ENCODE data around the gene SGSH.
"Not testable (repeated sequence)": the region's sequence is repeated elsewhere in the genome, so short reads cannot be mapped to it uniquely, and the experiment has no call there.

Gene SGSH

GRCh38 chr17:80202197-80202596 is 17.9 kb downstream of the SGSH start:
- Histone ChIP-seq H3K9me3 (ENCODE audit: low read length) (no peaks in the 10 kb centered on the region), H3K27me3 (ENCODE audit: control insufficient read depth in 1 of 2, insufficient read depth in 2 of 2, low read length in 2 of 2) (no peaks in the 10 kb centered on the region), H3K4me1 (ENCODE audit: insufficient read depth, low read length) (no peaks in the 10 kb centered on the region), H3K27ac (ENCODE audit: low read depth, low read length) (no peak overlapping the region), H3K36me3 (ENCODE audit: insufficient read depth, low read length) (no peaks in the 10 kb centered on the region), H3K4me3 (ENCODE audit: low read depth in 1 of 2, low read length in 2 of 2) (no peak overlapping the region), H3K9ac (ENCODE audit: low read length) (no peak overlapping the region)

- H3K4me3 ChIP-seq (ENCODE audit: low read depth in 1 of 2, low read length in 2 of 2) = no peak overlapping the region
- no peaks in the 10 kb centered on the region for H3K36me3 ChIP-seq (ENCODE audit: insufficient read depth, low read length)
- no peak overlapping the region for H3K27ac ChIP-seq (ENCODE audit: low read depth, low read length)
- H3K9me3 ChIP-seq (ENCODE audit: low read length) = no peaks in the 10 kb centered on the region
- no peak overlapping the region for H3K9ac ChIP-seq (ENCODE audit: low read length)
- H3K27me3 ChIP-seq (ENCODE audit: control insufficient read depth in 1 of 2, insufficient read depth in 2 of 2, low read length in 2 of 2) = peaks cover 0 to 2% of the 10 kb centered on the region in 2 donors
- no peaks in the 10 kb centered on the region for H3K4me1 ChIP-seq (ENCODE audit: insufficient read depth, low read length)
Observed at GRCh38 chr17:80201446-80201845, 18.7 kb downstream of the SGSH start.

DNA sequence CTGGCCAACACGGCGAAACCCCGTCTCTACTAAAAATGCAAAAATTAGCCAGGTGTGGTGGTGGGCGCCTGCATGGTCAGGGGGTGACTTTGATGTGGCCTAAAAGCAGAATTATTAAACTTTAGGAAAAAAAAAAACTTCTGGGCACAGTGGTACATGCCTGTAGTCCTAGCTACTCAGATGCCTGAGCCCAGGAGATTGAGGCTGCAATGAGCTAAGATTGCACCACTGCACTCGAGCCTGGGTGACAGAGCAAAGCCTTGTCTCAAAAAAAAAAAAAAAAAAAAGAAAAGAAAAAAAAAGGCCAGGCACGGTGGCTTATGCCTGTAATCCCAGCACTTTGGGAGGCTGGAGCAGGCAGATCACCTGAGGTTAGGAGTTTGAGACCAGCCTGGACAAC is 20.8 kb downstream of the SGSH start:
- not testable (repeated sequence) for H3K9me3 ChIP-seq (ENCODE audit: low read length); H3K4me3 ChIP-seq (ENCODE audit: low read depth in 1 of 2, low read length in 2 of 2); H3K36me3 ChIP-seq (ENCODE audit: insufficient read depth, low read length); H3K27ac ChIP-seq (ENCODE audit: low read depth, low read length); H3K9ac ChIP-seq (ENCODE audit: low read length); H3K4me1 ChIP-seq (ENCODE audit: insufficient read depth, low read length)
- H3K27me3 ChIP-seq (ENCODE audit: control insufficient read depth in 1 of 2, insufficient read depth in 2 of 2, low read length in 2 of 2) = peaks cover 5 to 18% of the 10 kb centered on the region in 2 donors

DNA sequence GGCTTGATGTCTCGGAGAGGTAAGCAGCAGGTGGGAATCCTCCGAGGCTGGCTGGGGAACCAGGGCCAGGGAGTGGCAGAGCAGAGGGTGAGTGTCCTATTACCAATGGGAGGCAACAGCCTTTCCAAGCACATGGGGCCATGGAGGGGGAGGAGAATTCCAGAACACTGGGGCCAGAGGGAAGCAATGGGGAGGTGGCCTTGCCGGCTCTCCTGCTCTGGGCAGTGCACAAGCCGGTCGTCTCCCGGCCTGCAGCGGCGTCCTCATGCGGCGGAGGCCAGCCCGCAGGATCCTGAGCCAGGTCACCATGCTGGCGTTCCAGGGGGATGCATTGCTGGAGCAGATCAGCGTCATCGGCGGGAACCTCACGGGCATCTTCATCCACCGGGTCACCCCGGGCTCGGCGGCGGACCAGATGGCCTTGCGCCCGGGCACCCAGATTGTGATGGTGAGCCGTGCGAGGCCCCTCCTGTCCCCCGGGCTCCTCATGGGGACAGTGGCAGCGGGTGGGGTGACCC is 21.9 kb downstream of the SGSH start:
- no peak overlapping the region for H3K4me3 ChIP-seq (ENCODE audit: low read depth in 1 of 2, low read length in 2 of 2)

DNA sequence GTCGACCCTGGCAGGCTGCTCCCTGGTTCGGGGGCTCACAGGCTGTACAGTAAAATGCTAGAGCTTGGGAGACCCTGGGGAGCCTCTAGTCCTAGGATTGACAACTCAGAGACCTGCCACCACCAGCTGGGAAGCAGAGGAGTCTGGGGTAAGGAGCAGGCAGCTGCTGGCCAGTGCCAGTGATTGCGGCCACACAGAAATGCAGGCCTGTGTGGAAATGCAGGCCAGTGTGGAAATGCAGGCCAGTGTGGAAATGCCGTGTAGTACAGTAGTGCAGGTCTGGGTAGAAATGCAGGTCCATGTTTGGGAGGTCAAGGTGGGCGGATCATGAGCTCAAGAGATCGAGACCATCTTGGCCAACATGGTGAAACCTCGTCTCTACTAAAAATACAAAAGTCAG is 23.5 kb downstream of the SGSH start:
- Histone ChIP-seq H3K9me3 (ENCODE audit: low read length) (no peaks in the 10 kb centered on the region), H3K4me1 (ENCODE audit: insufficient read depth, low read length) (no peaks in the 10 kb centered on the region), H3K36me3 (ENCODE audit: insufficient read depth, low read length) (no peaks in the 10 kb centered on the region), H3K27ac (ENCODE audit: low read depth, low read length) (no peak overlapping the region), H3K4me3 (ENCODE audit: low read depth in 1 of 2, low read length in 2 of 2) (no peak overlapping the region), H3K9ac (ENCODE audit: low read length) (no peak overlapping the region), H3K27me3 (ENCODE audit: control insufficient read depth in 1 of 2, insufficient read depth in 2 of 2, low read length in 2 of 2) (peaks cover 5 to 21% of the 10 kb centered on the region in 2 donors)

More for the DNA sequence above, 21.9 kb downstream of the SGSH start:
- Histone ChIP-seq H3K27me3 (ENCODE audit: control insufficient read depth in 1 of 2, insufficient read depth in 2 of 2, low read length in 2 of 2) (peaks cover 5 to 21% of the 10 kb centered on the region in 2 donors), H3K9me3 (ENCODE audit: low read length) (no peaks in the 10 kb centered on the region), H3K9ac (ENCODE audit: low read length) (no peak overlapping the region), H3K36me3 (ENCODE audit: insufficient read depth, low read length) (no peaks in the 10 kb centered on the region), H3K27ac (ENCODE audit: low read depth, low read length) (no peak overlapping the region), H3K4me1 (ENCODE audit: insufficient read depth, low read length) (no peaks in the 10 kb centered on the region)

DNA sequence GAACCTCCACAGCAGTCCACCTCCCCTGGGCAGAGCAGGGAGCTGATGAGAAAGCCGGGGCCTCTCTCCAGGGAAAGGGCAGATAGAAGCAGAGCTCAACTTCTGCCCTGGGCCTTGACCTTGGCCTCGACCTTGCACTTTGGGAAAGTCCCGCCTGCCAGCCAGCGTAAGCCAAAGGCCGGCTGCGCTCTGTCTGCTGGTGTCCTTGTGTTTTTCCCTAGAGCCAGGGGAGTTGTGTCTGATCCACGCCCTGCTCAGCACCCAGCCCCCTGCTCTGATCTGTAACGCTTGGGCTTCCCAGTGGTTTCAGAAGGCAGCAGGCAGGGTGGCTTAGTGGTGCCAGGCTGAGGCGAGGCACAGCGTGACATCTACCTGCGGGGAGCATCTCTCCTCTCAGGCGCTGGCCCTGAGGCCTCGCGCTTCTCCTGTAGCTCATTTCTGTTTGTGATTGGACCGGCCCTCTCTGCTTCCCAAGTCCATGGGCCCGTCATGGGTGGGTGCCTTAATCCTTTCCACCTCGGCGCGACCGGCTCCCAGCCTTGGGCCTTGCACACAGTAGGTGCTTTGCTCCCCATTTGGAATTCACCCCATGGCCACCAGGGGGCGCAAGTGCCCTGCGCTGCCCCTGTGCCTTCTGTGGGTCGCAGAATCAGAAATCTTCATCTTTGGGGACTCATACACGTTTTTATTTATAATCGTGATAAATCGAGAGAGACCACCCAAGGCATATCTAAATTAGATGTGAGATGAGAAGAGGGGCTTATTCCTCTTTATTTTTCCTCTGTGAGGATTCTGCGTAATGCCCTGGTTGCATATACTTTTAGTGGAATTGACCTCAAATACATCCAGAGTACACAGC is 24.2 kb downstream of the SGSH start:
- Histone ChIP-seq H3K4me1 (ENCODE audit: insufficient read depth, low read length) (no peaks in the 10 kb centered on the region), H3K9ac (ENCODE audit: low read length) (no peak overlapping the region), H3K27me3 (ENCODE audit: control insufficient read depth in 1 of 2, insufficient read depth in 2 of 2, low read length in 2 of 2) (peaks cover 5 to 21% of the 10 kb centered on the region in 2 donors), H3K27ac (ENCODE audit: low read depth, low read length) (no peak overlapping the region), H3K36me3 (ENCODE audit: insufficient read depth, low read length) (no peaks in the 10 kb centered on the region), H3K4me3 (ENCODE audit: low read depth in 1 of 2, low read length in 2 of 2) (no peak overlapping the region), H3K9me3 (ENCODE audit: low read length) (no peaks in the 10 kb centered on the region)

GRCh38 chr17:80195141-80195540 is 25.0 kb downstream of the SGSH start:
- no peaks in the 10 kb centered on the region for H3K36me3 ChIP-seq (ENCODE audit: insufficient read depth, low read length)
- H3K9me3 ChIP-seq (ENCODE audit: low read length) = no peaks in the 10 kb centered on the region
- no peak overlapping the region for H3K9ac ChIP-seq (ENCODE audit: low read length)
- no peak overlapping the region for H3K27ac ChIP-seq (ENCODE audit: low read depth, low read length)
- H3K4me3 ChIP-seq (ENCODE audit: low read depth in 1 of 2, low read length in 2 of 2) = no peak overlapping the region
- peaks cover 5 to 21% of the 10 kb centered on the region in 2 donors for H3K27me3 ChIP-seq (ENCODE audit: control insufficient read depth in 1 of 2, insufficient read depth in 2 of 2, low read length in 2 of 2)
- no peaks in the 10 kb centered on the region for H3K4me1 ChIP-seq (ENCODE audit: insufficient read depth, low read length)

DNA sequence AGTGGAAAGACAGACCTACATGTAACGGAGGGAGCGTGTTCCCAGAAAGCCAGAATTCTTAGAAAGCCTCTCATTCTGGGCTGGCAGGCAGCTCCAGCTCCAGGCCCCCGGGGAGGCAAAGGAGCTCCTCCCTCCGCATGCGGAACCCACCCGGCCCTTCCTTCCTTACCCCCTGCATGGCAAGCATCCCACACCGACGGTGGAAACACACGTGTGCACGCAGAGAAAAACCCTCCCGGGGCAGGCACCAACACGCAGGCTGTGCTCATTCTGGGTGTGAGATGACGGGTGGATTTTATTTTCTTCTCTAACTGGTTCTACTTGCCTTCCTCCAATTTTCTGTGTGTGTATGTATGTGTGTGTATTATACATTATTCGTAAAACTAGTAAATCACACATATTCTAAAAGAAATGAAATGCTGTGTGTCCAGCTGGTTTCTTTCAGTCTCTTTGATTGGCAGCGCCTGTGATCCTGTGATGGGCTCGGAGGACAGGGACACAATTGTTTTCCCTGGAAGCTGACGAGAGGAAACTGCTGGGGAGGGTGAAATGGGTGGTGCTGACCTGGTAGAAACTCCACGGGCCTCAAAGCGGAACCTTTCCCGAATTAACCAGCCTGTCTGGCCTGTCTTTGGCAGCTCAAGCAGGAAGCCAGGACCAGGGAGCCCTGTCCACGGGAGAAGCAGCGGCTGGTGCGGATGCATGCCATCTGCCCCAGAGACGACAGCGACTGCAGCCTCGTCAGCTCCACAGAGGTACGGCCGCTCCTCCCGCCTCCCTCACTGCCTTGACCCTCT is 28.1 kb downstream of the SGSH start:
- Histone ChIP-seq H3K27ac (ENCODE audit: low read depth, low read length) (no peak overlapping the region), H3K4me3 (ENCODE audit: low read depth in 1 of 2, low read length in 2 of 2) (no peak overlapping the region), H3K4me1 (ENCODE audit: insufficient read depth, low read length) (no peaks in the 10 kb centered on the region), H3K36me3 (ENCODE audit: insufficient read depth, low read length) (no peaks in the 10 kb centered on the region), H3K9ac (ENCODE audit: low read length) (no peak overlapping the region), H3K27me3 (ENCODE audit: control insufficient read depth in 1 of 2, insufficient read depth in 2 of 2, low read length in 2 of 2) (peaks cover 5 to 25% of the 10 kb centered on the region in 2 donors), H3K9me3 (ENCODE audit: low read length) (no peaks in the 10 kb centered on the region)

DNA sequence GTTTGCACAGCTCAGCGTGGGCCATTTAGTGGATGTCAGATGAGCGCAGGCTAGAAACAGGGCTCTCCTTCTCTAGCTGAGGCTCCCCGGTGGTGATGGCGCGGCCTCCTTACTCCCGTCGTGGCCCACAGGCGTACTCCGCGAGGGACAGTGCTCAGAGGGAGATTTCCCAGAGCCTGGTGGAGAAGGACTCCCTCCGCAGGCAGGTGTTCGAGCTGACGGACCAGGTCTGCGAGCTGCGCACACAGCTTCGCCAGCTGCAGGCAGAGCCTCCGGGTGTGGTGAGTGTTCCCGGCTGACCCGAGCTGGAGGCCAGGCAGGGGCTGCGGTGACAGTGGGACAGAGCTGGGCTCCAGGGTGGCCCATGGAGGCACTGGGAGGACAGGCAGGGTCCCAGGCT is 28.9 kb downstream of the SGSH start:
- Histone ChIP-seq H3K27ac (ENCODE audit: low read depth, low read length) (no peak overlapping the region), H3K36me3 (ENCODE audit: insufficient read depth, low read length) (no peaks in the 10 kb centered on the region), H3K4me1 (ENCODE audit: insufficient read depth, low read length) (no peaks in the 10 kb centered on the region), H3K9ac (ENCODE audit: low read length) (no peak overlapping the region), H3K4me3 (ENCODE audit: low read depth in 1 of 2, low read length in 2 of 2) (no peak overlapping the region), H3K9me3 (ENCODE audit: low read length) (no peaks in the 10 kb centered on the region), H3K27me3 (ENCODE audit: control insufficient read depth in 1 of 2, insufficient read depth in 2 of 2, low read length in 2 of 2) (peaks cover under 1 to 25% of the 10 kb centered on the region in 2 donors)

DNA sequence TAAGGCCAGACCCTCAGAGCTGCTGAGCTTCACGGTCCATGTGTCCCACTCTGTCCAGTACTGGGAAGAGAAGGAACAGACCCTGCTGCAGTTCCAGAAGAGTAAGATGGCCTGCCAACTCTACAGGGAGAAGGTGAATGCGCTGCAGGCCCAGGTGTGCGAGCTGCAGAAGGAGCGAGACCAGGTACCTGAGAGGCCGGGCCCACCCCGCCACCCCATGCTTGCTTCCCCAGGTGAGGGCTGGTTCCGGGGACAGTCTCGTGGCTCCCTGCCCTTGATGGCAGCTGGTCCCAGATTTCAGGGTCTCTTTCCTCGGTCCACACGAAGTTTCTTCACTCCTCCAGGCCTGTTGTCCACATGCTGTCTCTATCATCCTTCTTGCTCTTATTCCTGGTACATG is 29.4 kb downstream of the SGSH start:
- H3K36me3 ChIP-seq (ENCODE audit: insufficient read depth, low read length) = no peaks in the 10 kb centered on the region
- H3K4me1 ChIP-seq (ENCODE audit: insufficient read depth, low read length) = no peaks in the 10 kb centered on the region
- no peak overlapping the region for H3K9ac ChIP-seq (ENCODE audit: low read length)
- H3K27me3 ChIP-seq (ENCODE audit: control insufficient read depth in 1 of 2, insufficient read depth in 2 of 2, low read length in 2 of 2) = peaks cover 0 to 21% of the 10 kb centered on the region in 2 donors
- H3K4me3 ChIP-seq (ENCODE audit: low read depth in 1 of 2, low read length in 2 of 2) = no peak overlapping the region
- no peaks in the 10 kb centered on the region for H3K9me3 ChIP-seq (ENCODE audit: low read length)
- H3K27ac ChIP-seq (ENCODE audit: low read depth, low read length) = no peak overlapping the region

DNA sequence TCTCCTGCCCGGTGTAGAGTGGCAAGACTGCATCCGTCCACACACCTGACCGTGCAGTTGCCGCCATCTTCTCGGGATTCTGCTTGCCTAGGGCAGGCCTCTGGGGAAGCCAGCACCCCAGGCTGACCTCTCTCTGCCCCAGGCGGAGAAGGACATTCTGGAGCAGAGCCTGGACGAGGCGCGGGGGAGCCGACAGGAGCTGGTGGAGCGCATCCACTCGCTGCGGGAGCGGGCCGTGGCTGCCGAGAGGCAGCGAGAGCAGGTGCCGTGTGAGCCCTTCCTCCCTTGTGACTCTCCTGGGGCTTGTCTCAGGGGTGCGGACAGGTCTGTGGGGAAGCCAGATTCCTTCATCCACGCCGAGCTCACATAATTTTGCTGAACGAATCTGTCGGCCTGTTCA is 30.5 kb downstream of the SGSH start:
- Histone ChIP-seq H3K9me3 (ENCODE audit: low read length) (no peaks in the 10 kb centered on the region), H3K4me1 (ENCODE audit: insufficient read depth, low read length) (no peaks in the 10 kb centered on the region), H3K9ac (ENCODE audit: low read length) (no peak overlapping the region), H3K4me3 (ENCODE audit: low read depth in 1 of 2, low read length in 2 of 2) (no peak overlapping the region), H3K27me3 (ENCODE audit: control insufficient read depth in 1 of 2, insufficient read depth in 2 of 2, low read length in 2 of 2) (peaks cover 0 to 10% of the 10 kb centered on the region in 2 donors), H3K36me3 (ENCODE audit: insufficient read depth, low read length) (no peaks in the 10 kb centered on the region), H3K27ac (ENCODE audit: low read depth, low read length) (no peak overlapping the region)
